NT2/D1 (cell line): Measurements from ENCODE around the gene OBI1.

Experiments
- SUZ12 ChIP-seq: IDR thresholded peaks from 2 replicates; pipeline ENCODE4 v1.6.1; 2011; ENCODE audit not compliant: insufficient read length, insufficient read depth; ENCODE audit errors: extremely low read depth
- YY1 ChIP-seq: IDR thresholded peaks from 2 replicates; pipeline ENCODE4 v1.6.1; 2011; ENCODE audit not compliant: insufficient read length, insufficient read depth
- ZNF274 ChIP-seq: IDR thresholded peaks from 2 replicates; pipeline ENCODE4 v1.6.1; 2011; ENCODE audit warnings: mild to moderate bottlenecking, low read depth, low read length

GRCh38 chr13:78602561-78603239 is 56.3 kb downstream of the OBI1 start:
- TF ChIP-seq YY1, result no peak
- no peak for TF ChIP-seq SUZ12
- TF ChIP-seq ZNF274, result no peak
